ENCODE measurements around the gene DYNLT4. TPM values are rescaled to one million over a fixed set of nuclear protein-coding genes. Genes with fewer than 3 reads are reported as not detected.
A peak's percentile ranks its signal among the peaks of the same experiment; 100 is the strongest.

The DYNLT4 gene
- total RNA-seq, 4 donors from 2014 or later = 1.1 TPM; not detected in 3

GRCh38 chr1:44757420-44757819 lies 49.7 kb downstream of the DYNLT4 start:
- TF ChIP-seq CTCF (IDR thresholded peaks at IDR 0.05; ENCODE audit: low read depth) = no peak

Small RNAs within 50 kb of the gene (small RNA-seq; reads per million reads assigned to genes)
- gene AL136380.1 (not detected), gene SNORD38A (797 reads per million, percentile 99 among the genes with 10 or more reads in this experiment), gene SNORD38B (not detected), gene SNORD46 (2,356 reads per million, percentile 99 among the genes with 10 or more reads in this experiment), gene SNORD55 (not detected)

Other genes starting within 250 kb of the DYNLT4 start
- gene TMEM53, start 132.9 kb downstream of the DYNLT4 start, total RNA-seq = 1 to 10 TPM; 7.0 to 9.5 (median 7.5) TPM
- 10 to 100 TPM in 1 of 4 donors, 1 to 10 TPM in 1, not detected in 2; 2.4 to 18.9 TPM for gene ARMH1, start 132.6 kb downstream of the DYNLT4 start, total RNA-seq
- gene RNU5D-1, start 76.2 kb downstream of the DYNLT4 start, total RNA-seq = not detected
- 1 to 10 TPM in 2 of 4 donors, under 1 TPM in 1, not detected in 1; 0.38 to 2.0 (median 1.7) TPM for gene KIF2C, start 67.5 kb downstream of the DYNLT4 start, total RNA-seq
- gene RPS8, start 31.8 kb downstream of the DYNLT4 start, total RNA-seq = 1,000 to 10,000 TPM; 1,837 to 2,469 (median 2,281) TPM
- under 1 TPM in 2 of 4 donors, not detected in 2; 0.34 to 0.75 TPM for gene BEST4, start 19.2 kb downstream of the DYNLT4 start, total RNA-seq
- 10 to 100 TPM in 2 of 4 donors, 1 to 10 TPM in 2; 7.0 to 15.0 (median 11.8) TPM for gene PLK3, start 7.0 kb downstream of the DYNLT4 start, total RNA-seq
- gene BTBD19, start 1.2 kb upstream of the DYNLT4 start, total RNA-seq = 1 to 10 TPM; 1.8 to 5.1 (median 4.2) TPM
- 1 to 10 TPM in 1 of 4 donors, under 1 TPM in 2, not detected in 1; 0.66 to 1.1 (median 0.68) TPM for gene PTCH2, start 35.9 kb upstream of the DYNLT4 start, total RNA-seq
- gene EIF2B3, start 179.2 kb upstream of the DYNLT4 start, total RNA-seq = 10 to 100 TPM; 22.9 to 35.9 (median 32.6) TPM
- 100 to 1,000 TPM in 1 of 4 donors, 10 to 100 TPM in 3; 38.8 to 100 (median 43.6) TPM for gene HECTD3, start 204.0 kb upstream of the DYNLT4 start, total RNA-seq
- gene UROD, start 204.9 kb upstream of the DYNLT4 start, total RNA-seq = 10 to 100 TPM; 55.8 to 93.1 (median 79.9) TPM